Right lung (tissue), 10 donors: ENCODE measurements around the gene PTER. TPM values are rescaled to one million over a fixed set of nuclear protein-coding genes. Genes with fewer than 3 reads are reported as not detected.
A peak's percentile ranks its signal among the peaks of the same experiment; 100 is the strongest.

Source experiments
- DNase-seq, 2 donors: peaks; one replicate each; pipeline ENCODE4 v3.0.0-alpha.2; 2013
- long read RNA-seq, 8 donors: transcript quantifications; one replicate each; lab custom pipeline, GENCODE V29; 2026
- polyA plus RNA-seq, 5 donors: library from polyadenylated mRNA; unstranded; fragments of 120-200 nt; gene quantifications; one replicate each; pipeline versions ENCODE4 v1.2.1 to v1.2.3, GENCODE V29; 2013; ENCODE audit warnings: inconsistent platforms in 1 of 5, low replicate concordance in 1 of 5; ENCODE audit not compliant: insufficient read length in 5 of 5, insufficient read depth in 1 of 5

Gene PTER
- 10 to 100 TPM in 4 of 5 donors, 1 to 10 TPM in 1; 7.6 to 12.5 (median 11.5) TPM for polyA plus RNA-seq
- long read RNA-seq, donor 1, partial matches to known transcripts: 0 of 3 reads
- long read RNA-seq, donor 1, other reads (novel, unspliced or antisense): 0 of 3 reads
- long read RNA-seq, donor 2: 0 reads
- long read RNA-seq, donor 3: 0 reads
- long read RNA-seq, donor 4, partial matches to known transcripts: 0 of 1 reads
- long read RNA-seq, donor 4, other reads (novel, unspliced or antisense): 0 of 1 reads
- long read RNA-seq, donor 5, partial matches to known transcripts: 0 of 2 reads
- long read RNA-seq, donor 5, other reads (novel, unspliced or antisense): 0 of 2 reads
- long read RNA-seq, donor 6: 0 reads
- long read RNA-seq, donor 7: 0 reads
- long read RNA-seq, donor 8, partial matches to known transcripts: 0 of 1 reads
- long read RNA-seq, donor 8, other reads (novel, unspliced or antisense): 0 of 1 reads

- DNase-seq: peak; percentile 84 to 87
Observed at GRCh38 chr10:16436758-16437539, at the start of gene PTER. PTER (plus strand) TSS chr10:16437010; CDS start chr10:16484385, 47,375 bp downstream.

- no peak for DNase-seq
Observed at GRCh38 chr10:16392531-16393069, 44.2 kb upstream of the PTER start.

- DNase-seq: no peak
Observed at GRCh38 chr10:16393271-16393858, 43.4 kb upstream of the PTER start.

GRCh38 chr10:16401416-16401815 is 35.4 kb upstream of the PTER start:
- no peak for DNase-seq

GRCh38 chr10:16408379-16408778 is 28.4 kb upstream of the PTER start:
- no peak for DNase-seq

- no peak for DNase-seq
Observed at GRCh38 chr10:16417341-16417740, 19.5 kb upstream of the PTER start.

GRCh38 chr10:16423599-16423998 is 13.2 kb upstream of the PTER start:
- DNase-seq: no peak

- DNase-seq: no peak
Observed at GRCh38 chr10:16425449-16425848, 11.4 kb upstream of the PTER start.

GRCh38 chr10:16429539-16429938 is 7.3 kb upstream of the PTER start:
- DNase-seq: no peak

GRCh38 chr10:16436367-16436757 is 448 bp upstream of the PTER start:
- peak in 1 of 2 donors; percentile 16 for DNase-seq

- DNase-seq: no peak
Observed at GRCh38 chr10:16437540-16437894, 707 bp downstream of the PTER start.

GRCh38 chr10:16439295-16439694 is 2.5 kb downstream of the PTER start:
- DNase-seq: no peak

- no peak for DNase-seq
Observed at GRCh38 chr10:16440396-16441133, 3.8 kb downstream of the PTER start.

GRCh38 chr10:16441173-16441840 is 4.5 kb downstream of the PTER start:
- DNase-seq: no peak

GRCh38 chr10:16442914-16443313 is 6.1 kb downstream of the PTER start:
- no peak for DNase-seq

GRCh38 chr10:16445770-16446469 is 9.1 kb downstream of the PTER start:
- no peak for DNase-seq

- DNase-seq: no peak
Observed at GRCh38 chr10:16449454-16449853, 12.6 kb downstream of the PTER start.

GRCh38 chr10:16458166-16458955 is 21.6 kb downstream of the PTER start:
- DNase-seq: peak; percentile 25 to 64

- no peak for DNase-seq
Observed at GRCh38 chr10:16459423-16459939, 22.7 kb downstream of the PTER start.
